ENCODE measurements around the gene NTF4.
"Not testable (repeated sequence)": the region's sequence is repeated elsewhere in the genome, so short reads cannot be mapped to it uniquely, and the experiment has no call there.

Gene NTF4

DNA sequence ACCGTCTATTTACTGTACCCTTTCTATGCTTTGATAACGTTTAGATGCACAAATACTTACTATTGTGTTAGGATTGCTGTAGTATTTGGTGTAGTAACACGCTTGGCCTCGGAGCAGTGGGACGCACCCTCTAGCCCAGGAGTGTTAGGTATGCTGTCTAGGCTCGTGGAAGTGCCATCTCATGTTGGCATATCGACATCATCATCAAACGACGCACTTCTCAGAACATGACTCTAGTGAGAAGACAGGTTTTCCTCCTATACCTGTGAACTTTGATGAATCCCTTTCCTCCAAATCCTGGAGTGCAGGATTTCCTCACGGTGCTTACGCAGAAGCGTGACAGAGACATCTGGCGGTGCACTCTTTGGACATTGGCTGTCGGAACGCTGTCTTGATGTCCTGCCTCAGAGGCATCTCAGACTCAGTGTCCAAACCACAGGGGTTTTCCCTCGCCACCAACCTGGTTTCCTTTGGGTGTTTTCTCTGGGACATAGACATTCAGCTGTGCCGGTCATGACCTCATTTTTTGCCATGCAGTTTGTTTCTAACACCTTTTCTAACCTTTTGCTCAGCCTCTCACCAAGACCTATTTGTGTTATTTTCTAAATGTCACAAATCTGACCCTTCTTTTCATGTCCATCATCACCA is 26.9 kb upstream of the NTF4 start:
- no peak for DNase-seq (ENCODE audit: low read depth in 3 of 3)

DNA sequence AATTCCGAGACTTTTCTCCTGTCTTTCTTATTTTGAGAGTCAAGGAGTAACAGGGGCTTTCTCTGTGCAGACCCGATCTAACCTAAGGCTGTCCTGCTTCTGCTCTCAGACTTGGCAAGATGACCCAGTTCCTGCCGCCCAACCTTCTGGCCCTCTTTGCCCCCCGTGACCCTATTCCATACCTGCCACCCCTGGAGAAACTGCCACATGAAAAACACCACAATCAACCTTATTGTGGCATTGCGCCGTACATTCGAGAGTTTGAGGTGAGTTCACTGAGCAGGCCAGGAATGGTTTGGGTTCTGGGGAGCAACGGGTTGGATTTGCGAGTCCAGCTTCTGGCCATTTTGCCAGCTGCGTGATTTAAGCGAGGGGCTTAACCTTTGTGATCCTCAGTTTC is 21.7 kb upstream of the NTF4 start:
- DNase-seq (ENCODE audit: low read depth in 3 of 3) = no peak

DNA sequence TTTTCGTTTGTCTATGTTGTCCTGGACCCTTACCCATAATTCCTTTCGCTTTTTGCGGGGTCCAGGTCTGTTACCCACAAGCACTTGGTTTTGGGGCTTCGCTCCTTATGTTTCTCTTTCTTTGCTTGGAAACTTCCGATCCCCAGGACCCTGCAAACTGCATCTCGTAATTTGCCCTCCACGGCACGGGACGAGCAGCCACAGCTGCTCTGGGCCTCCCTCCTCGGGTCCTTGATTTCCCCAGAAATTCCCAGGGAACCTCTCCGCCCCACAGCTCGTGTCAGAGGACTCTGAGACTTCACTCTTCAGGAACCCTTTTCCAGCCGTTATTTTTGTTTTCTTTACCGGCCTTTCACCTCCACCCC is 21.2 kb upstream of the NTF4 start:
- no peak for DNase-seq (ENCODE audit: low read depth in 3 of 3)

DNA sequence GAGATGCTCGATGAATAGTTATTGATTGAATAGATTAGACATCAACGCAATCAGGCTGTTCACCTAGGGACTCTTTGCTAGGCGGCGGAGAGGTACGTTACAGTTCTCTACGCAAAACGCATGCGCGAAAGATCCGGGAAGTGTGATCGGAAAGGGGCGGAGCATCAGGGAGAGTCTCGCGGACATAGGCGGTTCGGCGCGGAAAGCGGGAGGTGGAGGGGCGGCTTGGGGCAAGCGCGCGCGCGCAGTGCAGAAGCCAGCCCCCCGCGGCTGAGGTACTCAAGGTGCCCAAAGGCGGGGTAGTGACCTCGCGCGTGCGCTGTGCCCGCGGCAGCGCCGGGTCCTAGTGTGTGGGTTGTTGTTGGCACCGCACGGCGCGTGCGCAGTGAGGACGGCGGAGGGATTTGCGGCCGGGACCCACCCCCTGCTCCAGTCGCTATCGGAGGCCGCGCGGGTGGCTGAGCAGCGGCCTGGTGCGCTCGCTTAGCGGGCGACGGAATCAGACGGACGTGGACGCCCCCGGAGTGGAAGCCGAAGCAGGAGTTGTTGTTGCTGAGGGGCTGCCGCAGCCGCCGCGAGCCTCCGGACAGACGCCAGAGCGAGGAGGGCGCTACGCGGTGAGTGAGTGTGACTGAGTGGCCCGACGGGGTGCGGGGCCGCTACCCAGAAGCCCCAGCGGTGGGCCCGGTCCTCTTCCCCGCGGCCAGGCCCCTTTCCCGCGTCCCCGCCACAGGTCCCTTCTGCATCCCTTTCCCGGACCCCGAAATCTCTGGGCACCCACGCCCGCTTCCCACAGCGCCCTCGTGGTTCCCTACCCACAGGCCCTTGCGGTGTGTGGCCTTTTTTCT is 20.6 kb upstream of the NTF4 start, which contains the start of gene SNRNP70:
Gene SNRNP70, plus strand, starts transcription at position 432 of the 848 bp plus-strand sequence. CDS start 964 bp downstream, outside the sequence.
- peak; percentile 97 to 99 (median 98) for DNase-seq (ENCODE audit: low read depth in 3 of 3)

DNA sequence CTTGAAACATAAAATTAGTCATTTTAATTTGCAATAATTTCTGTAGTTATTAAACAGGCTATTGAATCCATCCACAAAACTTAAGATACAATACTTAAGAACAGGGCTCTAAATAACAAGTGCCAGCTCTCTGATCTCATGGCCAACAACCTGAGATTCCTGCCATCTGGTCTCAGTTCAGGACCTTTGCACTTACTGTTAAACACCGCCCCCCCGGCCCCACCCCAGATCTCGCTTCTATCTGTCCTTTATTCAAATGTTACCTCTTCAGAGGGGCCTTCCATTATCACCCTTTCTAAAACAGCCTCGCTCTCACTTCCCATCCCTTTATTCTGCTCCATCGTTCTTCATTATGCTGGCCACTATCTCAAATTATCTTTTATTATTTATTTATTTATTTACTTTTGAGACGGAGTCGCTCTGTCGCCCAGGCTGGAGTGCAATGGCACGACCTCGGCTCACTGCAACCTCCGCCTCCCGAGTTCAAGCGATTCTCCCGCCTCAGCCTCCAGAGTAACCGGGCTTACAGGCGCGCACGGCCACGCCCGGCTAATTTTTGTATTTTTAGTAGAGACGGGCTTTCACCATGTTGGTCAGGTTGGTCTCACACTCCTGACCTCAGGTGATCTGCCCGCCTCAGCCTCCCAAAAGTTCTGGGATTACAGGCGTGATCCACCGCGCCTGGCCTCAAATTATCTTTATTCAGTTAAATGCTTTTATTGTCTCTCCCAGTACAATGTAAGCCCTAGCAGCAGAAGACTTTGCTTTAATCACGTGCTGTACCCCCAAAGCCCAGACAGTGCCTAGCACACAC is 19.8 kb upstream of the NTF4 start:
- DNase-seq (ENCODE audit: low read depth in 3 of 3) = no peak

DNA sequence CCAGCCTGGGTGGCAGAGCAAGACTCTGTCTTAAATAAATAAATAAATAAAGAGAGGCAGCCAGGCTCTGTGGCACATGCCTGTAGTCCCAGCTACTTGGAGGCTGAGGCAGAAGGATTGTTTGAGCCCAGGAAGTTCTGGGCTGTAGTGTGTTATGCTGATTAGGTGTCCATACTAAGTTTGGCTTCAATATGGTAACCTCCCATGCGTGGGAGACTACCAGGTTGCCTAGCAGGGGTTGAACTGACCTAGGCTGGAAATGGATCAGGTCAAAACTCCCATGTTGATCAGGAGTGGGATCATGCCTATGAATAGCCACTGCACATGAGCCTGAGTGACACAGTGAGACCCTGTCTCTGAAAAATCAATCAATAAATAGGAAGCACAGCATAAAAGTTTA is 16.7 kb upstream of the NTF4 start:
- no peak for DNase-seq (ENCODE audit: low read depth in 3 of 3)

DNA sequence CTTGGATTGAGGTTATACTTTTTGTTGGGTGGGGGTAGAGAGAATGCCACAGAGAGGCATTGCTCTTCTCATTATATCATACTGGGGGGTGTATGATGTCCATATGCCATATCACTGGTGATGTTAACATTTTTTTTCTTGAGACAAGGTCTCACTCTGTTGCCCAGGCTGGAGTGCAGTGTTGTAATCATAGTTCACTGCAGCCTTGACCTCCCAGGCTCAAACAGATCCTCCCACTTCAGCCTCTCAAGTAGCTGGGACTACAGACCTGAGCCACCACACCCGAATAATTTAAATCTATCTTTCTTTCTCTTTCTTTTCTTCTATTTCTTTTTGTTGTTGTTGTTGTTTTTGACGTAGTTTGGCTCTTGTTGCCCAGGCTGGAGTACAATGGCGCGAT is 15.8 kb upstream of the NTF4 start:
- no peak for DNase-seq (ENCODE audit: low read depth in 3 of 3)

DNA sequence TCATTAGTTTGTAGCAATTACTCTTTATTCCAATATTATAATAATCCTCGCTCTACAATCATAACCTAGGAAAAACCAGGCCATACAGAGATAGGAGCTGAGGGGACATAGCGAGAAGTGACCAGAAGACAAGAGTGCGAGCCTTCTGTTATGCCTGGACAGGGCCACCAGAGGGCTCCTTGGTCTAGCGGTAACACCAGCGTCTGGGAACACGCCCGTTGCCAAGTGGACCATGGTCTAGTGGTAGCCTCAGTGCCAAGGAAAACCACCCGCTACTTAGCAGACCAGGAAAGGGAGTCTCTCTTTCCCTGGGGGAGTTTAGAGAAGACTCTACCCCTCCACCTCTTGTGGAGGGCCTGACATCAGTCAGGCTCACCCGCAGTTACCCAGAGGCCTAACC is 10.3 kb upstream of the NTF4 start:
- DNase-seq (ENCODE audit: low read depth in 3 of 3) = not testable (repeated sequence)

DNA sequence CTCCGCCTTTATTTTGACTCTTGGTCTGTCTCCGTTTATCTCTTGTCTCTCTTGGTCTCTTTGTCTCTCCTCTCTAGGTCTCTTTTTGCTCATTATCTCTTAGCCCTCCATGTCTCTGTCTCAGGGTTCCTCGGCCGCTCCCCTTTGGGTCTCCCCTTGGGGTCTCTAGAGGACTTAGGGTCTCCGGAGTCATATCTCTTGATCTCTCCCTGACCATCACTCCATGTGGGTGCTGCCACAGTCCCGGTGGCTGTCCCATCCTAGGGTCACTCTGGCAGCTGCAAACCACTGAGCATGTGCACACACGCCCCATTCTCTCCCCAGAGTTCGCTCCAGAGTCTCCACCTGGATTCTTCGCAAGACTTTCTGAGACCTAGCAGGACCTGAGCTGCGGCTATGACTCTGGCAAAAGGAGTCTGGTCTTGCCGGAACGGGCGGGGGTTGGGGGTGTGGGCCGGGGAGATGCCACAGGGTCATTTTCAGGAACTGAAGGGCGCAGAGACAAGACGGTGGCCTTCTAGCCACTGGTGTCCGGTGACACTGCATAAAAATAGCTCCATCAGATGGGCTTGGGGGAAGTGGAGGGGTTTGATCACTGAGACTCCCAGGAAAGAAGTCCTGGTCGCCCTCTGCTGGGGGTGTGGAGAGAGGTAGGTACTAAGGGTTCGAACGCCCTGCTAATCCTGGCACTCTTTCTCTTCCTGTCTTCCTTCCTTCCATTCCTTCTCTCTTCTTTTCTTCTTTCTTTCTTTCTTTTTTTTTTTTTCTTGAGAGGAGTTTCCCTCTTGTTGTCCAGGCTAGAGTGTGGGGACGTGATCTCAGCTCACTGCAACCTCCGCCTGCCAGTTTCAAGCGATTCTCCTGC is 9.1 kb upstream of the NTF4 start:
- DNase-seq (ENCODE audit: low read depth in 3 of 3) = no peak

DNA sequence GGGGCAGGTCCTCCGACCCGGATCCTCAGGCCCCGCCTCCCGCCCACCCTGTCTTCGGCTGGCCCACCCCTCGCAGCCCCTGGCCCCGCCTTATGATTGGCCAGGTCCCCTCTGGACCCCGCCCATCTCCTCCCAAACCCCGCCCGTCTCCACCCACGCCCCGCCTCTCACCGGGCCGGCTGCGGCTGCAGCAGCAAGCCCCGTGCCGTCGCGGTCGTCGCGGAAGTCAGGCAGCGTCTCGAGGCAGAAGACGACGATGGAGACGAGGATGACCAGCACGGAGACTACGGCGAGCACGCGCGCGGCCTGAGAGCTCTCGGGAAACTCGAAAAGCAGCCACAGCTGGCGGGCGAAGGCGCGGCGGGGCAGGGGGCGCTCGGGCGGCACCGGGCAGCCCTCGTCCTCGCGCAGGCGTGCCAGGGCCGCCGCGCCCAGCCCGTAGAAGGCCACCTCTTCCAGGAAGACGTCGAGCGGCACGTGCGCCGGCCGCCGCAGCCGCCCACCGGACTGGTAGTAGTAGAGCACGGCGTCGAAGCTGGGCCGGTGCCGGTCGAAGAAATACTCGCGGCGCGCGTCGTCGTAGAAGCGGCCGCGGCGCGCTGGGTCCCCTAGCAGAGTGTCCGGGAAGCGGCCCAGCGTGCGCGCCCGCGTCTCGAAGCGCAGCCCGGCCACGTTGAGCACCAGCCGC is 7.4 kb upstream of the NTF4 start:
- peak in 2 of 3 experiments; percentile 15 to 27 for DNase-seq (ENCODE audit: low read depth in 3 of 3)

DNA sequence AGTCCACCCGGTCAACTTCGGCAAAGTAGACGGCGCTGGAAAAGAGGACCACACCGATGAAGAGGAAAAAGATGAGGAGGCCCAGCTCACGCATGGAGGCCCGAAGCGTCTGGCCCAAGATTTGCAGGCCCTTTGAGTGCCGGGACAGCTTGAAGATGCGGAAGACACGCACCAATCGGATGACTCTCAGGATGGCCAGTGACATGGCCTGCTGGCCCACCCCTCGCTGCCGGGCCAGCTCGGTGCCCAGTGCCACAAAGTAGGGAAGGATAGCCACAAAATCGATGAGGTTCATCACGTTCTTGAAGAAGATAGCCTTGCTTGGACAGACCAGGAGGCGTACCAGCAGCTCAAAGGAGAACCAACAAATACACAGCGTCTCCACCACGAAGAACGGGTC is 5.8 kb upstream of the NTF4 start:
- no peak for DNase-seq (ENCODE audit: low read depth in 3 of 3)

DNA sequence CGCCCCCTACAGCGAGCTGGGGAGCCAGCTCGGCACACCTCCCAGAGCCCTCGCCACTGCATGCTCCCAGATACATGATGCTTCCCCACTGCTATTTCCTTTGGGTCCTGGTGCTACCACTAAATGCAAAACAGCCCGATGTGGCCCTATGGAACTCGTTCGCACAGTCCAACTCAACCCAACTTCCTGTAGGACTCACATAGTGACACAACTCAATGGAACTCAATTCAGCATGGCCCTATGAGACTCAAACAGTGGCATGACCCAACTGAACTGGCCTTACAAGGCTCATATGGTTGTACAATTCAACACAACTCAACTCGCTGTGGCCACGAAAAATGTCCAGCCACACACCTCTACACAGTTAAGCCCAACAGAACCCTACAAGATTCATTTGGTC is 4.4 kb upstream of the NTF4 start:
- no peak for DNase-seq (ENCODE audit: low read depth in 3 of 3)

DNA sequence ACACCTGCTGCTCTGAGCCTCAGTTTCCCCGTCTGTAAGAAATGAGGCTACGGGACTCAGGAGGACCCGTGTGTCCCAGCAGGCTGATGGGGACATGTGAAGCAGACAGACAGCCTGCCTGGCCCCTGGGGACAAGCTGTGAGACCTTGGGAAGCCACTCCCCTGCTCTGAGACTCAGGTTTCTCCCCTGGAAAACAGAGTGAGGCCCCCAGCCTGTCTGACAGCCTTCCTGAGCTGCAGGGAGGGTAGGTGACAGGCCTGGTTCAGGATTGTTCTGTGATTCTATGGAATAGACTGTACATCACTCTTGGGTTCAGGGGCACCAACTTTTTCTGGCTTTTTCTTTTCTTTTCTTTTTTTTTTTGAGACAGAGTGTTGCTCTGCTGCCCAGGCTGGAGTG is 2.9 kb upstream of the NTF4 start:
- no peak for DNase-seq (ENCODE audit: low read depth in 3 of 3)

DNA sequence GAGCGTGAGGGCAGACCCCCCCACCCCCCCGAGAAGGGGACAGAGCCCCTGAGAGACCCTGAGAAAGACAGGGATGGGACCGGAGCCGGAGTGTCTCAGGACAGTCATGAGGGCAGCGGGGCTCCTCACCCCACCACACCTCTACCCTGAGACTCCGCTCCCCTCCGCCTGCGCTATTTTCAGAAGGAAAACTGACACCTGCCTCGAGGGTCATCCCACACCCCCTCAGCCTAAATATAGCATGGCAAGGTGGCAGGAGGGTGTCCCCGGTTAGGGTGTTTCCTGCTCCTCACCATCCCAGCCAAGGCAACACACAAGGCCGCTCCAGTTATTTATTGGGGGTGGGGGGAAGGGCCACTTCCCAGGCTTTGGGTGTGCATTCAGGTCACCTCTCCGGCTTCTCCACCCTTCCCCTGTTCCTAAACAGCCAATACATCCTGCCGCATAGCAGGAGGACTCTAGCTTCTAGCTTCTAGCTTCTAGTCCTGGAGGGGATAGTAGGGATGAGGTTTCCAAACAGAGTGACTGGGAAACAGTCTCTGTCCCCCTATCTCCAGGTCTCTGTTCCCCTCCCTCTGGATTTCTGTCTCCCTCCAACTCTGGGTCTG is 1.4 kb upstream of the NTF4 start:
- DNase-seq (ENCODE audit: low read depth in 3 of 3) = no peak

DNA sequence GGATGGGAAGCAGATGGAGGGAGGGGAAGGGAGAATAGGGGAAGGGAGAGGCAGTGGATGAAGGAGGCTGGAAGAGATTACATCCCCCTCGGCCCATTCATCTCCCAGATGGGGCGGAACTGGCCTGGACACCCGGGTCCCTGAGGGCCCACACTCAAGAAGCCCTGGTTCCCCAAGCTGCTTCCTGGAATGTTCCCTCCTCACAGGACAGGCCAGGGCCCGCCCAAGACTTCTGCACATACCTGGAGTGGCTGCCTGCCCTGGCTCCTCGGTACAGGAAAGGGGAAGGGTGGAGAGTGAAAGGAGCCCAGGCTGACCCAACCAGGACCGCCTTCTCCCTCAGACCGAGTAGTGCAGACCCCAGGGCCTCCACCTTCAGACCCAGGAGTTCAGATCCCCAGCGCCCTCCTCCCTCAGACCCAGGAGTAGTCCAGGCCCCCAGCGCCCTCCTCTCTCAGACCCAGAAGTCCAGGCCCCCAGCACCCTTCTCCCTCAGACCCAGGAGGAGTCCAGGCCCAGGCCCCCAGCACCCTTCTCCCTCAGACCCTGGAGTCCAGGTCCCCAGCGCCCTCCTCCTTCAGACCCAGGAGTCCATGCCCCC is 489 bp downstream of the NTF4 start:
- no peak for DNase-seq (ENCODE audit: low read depth in 3 of 3)

DNA sequence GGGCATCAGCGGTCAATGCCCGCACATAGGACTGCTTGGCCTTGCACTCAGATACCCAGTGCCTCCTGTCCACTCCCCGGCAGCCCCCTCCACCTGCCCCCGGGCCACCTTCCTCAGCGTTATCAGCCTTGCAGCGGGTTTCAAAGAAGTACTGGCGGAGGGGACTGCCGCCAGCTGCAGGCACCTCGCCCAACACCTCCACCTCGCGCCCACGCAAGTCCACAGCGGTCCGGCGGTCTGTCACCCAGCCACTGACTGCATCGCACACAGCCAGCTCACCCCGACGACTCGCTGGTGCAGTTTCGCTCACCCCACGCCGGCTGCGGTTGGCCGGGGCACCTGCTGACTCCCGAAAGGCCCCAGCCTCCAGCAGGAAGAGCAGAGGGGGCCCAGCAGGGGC is 3.2 kb downstream of the NTF4 start:
- DNase-seq (ENCODE audit: low read depth in 3 of 3) = no peak

DNA sequence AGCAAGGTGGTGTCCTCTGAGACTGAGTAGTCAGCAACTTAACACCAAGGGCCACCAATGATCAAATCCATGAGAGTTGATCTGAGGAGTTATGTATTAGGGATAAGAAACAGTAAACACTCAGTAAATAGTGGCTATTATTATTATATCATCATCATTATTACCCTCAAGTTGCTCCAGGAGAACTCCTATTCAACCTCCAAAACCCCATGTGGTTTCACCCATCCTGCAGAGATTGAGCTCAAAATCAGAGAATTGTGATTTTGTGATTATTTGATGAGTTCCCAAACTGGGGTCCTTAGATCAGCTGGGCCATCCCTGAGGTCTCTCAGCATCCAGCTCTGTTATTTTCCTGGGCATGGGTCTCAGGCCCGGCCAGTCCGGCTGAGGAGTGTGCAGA is 3.6 kb downstream of the NTF4 start:
- DNase-seq (ENCODE audit: low read depth in 3 of 3) = no peak

DNA sequence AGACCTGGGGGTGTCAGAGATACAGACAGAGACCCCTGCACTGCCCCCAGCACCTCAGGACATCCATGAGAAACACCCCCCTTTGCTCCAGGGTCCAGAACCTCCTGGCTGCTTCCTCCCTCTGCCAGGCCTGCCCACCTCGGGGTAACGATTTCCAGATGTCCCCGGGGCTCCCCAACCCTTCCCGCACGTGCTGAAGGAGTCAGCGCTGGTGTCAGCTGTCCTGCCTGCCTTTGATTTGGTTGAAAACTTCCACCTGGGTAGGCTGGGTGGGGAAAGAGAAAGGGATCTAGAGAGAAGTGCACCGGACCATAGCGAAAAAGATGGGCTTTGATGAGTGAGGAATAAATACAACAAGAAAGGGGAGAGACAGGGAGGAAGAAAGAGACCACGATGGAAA is 5.6 kb downstream of the NTF4 start:
- no peak for DNase-seq (ENCODE audit: low read depth in 3 of 3)

DNA sequence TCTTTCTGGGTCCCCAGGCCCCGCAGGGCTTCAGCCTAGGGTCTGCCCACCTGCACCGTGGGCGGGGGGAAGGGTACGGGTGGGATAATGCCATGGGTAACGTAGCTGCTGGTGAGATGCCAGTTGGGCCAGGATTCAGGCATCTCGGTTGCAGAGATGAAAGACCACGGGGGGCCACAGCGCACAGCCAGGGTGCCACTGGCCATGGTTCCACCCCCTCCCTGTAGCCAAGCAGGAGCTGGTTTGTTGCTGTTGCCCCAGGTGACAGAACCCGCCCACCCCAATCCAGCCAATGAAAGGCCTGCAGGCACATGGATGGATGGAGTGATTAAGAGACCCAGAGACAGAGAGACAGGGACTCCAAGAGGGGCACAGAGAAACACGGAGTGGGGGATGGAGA is 6.1 kb downstream of the NTF4 start:
- no peak for DNase-seq (ENCODE audit: low read depth in 3 of 3)

DNA sequence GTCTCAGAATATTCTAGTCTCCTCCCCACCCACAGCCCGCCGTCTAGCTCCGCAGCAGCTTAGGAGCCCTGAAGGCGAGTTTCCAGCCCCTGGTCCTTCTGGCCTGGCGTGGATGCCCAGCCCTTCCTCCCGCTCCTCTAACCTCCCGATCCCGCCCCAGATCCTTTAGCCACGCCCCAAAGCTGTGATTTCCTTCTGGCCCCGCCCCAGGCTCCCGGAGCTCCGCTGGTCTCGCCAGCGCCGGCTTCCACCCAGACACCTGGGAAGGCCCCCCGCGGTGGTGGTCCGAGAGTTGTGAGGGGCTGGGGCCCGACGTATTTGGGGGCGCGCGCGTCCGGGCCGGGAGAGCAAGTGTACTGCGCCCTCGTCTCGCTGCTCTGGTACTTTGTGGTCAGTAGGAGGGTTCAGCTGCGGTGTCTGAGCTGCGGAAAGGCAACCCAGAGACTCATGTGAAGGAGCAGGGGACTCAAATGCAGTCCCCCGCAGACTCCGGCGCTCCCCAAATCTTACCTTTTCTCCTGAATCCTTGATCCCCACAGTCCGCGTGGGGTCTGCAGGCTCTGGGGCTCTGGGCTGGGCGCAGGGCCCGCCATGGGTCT is 6.9 kb downstream of the NTF4 start, which contains the start of gene CGB7:
Gene CGB7, minus strand, starts transcription at position 114 of the 599 bp plus-strand sequence. CDS start 2,374 bp downstream, outside the sequence.
- peak in 1 of 3 experiments; percentile 22 for DNase-seq (ENCODE audit: low read depth in 3 of 3)
